Islet of Langerhans (tissue), 1 donor: ENCODE results near the gene MAST1.
"Not testable (repeated sequence)": the region's sequence is repeated elsewhere in the genome, so short reads cannot be mapped to it uniquely, and the experiment has no call there.

Experiments
- FAIRE-seq: peaks from one replicate; lab custom pipeline; 2011; peaks lifted over from hg19 to GRCh38; lab: Jason Lieb, UNC

Gene MAST1

GRCh38 chr19:12838182-12838885 is at the start of gene MAST1:
MAST1 (plus strand) TSS chr19:12838515; CDS start chr19:12838573, 58 bp downstream.
- no peak for FAIRE-seq

DNA sequence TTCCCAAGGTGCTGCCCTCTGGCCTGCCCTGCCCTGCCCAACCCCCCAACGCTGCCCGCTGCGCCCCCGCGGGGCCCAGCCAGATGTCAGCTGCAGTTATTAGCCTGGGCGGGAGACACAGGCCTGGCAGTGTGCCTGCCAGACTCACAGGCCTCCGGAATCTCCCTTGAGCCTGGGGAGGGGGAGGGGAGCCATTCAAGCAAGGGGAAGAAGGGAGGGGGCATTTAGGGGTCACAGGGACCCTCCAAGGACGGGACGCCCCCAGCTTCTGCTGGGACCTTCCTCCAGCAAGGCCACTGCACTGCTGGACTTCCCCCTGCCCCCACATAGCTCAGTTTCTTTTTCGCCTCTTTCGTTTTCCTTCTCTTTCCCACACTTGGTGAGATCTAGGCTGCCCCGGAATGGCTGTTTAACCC is 49.6 kb upstream of the MAST1 start:
- FAIRE-seq = no peak

GRCh38 chr19:12789098-12789903 is 49.0 kb upstream of the MAST1 start:
- no peak for FAIRE-seq

DNA sequence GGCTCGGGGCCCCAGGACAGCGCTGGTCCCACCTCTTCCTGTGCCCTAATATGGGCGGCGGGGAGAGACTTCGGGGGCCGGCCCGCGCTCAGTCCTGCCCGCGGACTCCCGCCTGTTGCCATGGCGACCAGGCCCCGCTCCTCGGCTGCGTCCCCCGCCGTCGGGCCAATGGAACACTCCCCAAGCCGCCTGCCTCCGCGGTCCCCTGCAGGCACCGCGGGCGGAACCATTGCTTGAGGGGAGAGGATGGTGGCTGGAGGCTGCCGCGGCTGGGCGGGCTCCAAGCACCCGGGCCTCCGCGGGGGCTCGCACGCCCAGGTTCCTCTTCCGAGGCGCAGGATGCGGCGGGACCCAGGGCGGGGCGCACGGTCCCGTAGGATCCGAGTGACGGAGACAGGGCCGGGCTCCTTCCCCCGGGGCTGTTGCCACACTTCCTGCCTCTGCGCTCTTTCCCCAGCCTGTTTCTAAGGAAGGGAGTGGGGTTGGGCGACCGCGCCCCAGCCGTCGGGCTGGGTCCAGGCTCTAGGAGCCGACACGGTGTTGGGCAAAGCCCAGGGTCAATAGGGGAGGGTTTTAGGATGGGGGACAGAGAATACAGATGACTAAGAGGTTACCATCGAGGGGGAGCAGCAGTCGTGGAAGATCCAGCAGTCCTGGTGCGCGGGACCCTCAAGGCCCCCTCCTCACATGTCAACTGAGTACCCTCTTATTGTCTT is 48.3 kb upstream of the MAST1 start:
- FAIRE-seq = no peak

GRCh38 chr19:12790628-12791344 is 47.5 kb upstream of the MAST1 start:
- FAIRE-seq = no peak

DNA sequence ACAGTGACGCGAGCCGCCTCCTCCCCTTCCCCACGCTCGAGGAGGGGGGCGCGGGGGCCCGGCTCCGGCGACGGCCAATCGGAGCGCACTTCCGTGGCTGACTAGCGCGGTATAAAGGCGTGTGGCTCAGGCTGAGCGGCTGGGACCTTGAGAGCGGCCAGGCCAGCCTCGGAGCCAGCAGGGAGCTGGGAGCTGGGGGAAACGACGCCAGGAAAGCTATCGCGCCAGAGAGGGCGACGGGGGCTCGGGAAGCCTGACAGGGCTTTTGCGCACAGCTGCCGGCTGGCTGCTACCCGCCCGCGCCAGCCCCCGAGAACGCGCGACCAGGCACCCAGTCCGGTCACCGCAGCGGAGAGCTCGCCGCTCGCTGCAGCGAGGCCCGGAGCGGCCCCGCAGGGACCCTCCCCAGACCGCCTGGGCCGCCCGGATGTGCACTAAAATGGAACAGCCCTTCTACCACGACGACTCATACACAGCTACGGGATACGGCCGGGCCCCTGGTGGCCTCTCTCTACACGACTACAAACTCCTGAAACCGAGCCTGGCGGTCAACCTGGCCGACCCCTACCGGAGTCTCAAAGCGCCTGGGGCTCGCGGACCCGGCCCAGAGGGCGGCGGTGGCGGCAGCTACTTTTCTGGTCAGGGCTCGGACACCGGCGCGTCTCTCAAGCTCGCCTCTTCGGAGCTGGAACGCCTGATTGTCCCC is 46.8 kb upstream of the MAST1 start, which contains the start of gene JUNB:
JUNB (plus strand) TSS at position 142 of the 706 bp plus-strand sequence; CDS start at position 428, 286 bp downstream.
- no peak for FAIRE-seq

DNA sequence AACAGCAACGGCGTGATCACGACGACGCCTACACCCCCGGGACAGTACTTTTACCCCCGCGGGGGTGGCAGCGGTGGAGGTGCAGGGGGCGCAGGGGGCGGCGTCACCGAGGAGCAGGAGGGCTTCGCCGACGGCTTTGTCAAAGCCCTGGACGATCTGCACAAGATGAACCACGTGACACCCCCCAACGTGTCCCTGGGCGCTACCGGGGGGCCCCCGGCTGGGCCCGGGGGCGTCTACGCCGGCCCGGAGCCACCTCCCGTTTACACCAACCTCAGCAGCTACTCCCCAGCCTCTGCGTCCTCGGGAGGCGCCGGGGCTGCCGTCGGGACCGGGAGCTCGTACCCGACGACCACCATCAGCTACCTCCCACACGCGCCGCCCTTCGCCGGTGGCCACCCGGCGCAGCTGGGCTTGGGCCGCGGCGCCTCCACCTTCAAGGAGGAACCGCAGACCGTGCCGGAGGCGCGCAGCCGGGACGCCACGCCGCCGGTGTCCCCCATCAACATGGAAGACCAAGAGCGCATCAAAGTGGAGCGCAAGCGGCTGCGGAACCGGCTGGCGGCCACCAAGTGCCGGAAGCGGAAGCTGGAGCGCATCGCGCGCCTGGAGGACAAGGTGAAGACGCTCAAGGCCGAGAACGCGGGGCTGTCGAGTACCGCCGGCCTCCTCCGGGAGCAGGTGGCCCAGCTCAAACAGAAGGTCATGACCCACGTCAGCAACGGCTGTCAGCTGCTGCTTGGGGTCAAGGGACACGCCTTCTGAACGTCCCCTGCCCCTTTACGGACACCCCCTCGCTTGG is 46.1 kb upstream of the MAST1 start:
- no peak for FAIRE-seq

DNA sequence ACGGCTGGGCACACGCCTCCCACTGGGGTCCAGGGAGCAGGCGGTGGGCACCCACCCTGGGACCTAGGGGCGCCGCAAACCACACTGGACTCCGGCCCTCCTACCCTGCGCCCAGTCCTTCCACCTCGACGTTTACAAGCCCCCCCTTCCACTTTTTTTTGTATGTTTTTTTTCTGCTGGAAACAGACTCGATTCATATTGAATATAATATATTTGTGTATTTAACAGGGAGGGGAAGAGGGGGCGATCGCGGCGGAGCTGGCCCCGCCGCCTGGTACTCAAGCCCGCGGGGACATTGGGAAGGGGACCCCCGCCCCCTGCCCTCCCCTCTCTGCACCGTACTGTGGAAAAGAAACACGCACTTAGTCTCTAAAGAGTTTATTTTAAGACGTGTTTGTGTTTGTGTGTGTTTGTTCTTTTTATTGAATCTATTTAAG is 45.4 kb upstream of the MAST1 start:
- no peak for FAIRE-seq

DNA sequence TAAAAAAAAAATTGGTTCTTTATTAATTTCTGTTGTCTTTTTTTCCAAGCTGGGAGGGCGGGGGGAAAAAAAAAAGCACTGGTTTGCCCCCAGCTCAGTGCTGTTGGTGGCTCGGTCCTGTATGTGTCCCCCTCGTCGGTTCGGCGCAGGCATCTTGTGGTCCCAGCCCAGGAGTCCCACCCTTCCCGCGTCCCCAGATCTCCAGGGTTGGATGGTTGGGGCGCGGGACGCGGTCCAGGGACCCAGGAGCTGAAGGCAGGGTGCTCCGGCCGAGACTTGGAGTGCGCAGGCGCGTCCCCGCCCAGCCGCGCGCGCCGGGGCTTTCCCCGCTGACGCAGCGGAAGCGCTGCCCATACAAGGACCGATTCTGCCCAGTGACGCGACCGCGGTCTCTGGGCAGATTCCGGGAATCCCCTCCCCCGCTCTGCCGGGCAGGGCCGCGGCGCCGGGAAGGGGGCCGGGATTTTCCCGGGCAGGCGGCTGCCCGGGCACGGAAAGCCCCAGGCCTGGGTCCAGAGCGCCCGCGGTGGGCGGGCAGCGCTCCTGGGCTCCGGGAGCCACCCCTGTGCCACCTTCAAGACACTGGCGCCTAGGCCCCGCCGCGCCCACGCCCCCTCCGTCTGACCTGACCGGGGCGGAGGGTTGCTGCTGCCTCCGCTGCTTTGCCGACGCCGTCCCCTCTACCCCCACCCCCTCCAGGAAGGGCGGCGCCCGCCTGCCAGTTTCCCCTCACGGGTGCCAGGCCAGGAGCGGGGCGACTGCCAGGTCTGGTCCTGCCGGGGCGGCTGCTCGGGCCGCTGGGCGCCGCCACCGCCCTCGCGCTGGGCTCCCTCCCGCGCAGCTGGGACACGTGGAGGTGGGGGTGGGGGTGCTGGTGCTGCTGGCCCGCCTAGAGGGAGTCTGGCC is 44.8 kb upstream of the MAST1 start:
- FAIRE-seq = no peak

GRCh38 chr19:12794196-12794941 is 43.9 kb upstream of the MAST1 start:
- no peak for FAIRE-seq

- no peak for FAIRE-seq
These were observed 43.3 kb upstream of the MAST1 start for GRCh38 chr19:12794971-12795381.

GRCh38 chr19:12796146-12797071 is 41.9 kb upstream of the MAST1 start:
- no peak for FAIRE-seq

GRCh38 chr19:12797141-12797587 is 41.2 kb upstream of the MAST1 start:
- no peak for FAIRE-seq

- FAIRE-seq = not testable (repeated sequence)
These were observed 40.7 kb upstream of the MAST1 start for GRCh38 chr19:12797607-12798006.

DNA sequence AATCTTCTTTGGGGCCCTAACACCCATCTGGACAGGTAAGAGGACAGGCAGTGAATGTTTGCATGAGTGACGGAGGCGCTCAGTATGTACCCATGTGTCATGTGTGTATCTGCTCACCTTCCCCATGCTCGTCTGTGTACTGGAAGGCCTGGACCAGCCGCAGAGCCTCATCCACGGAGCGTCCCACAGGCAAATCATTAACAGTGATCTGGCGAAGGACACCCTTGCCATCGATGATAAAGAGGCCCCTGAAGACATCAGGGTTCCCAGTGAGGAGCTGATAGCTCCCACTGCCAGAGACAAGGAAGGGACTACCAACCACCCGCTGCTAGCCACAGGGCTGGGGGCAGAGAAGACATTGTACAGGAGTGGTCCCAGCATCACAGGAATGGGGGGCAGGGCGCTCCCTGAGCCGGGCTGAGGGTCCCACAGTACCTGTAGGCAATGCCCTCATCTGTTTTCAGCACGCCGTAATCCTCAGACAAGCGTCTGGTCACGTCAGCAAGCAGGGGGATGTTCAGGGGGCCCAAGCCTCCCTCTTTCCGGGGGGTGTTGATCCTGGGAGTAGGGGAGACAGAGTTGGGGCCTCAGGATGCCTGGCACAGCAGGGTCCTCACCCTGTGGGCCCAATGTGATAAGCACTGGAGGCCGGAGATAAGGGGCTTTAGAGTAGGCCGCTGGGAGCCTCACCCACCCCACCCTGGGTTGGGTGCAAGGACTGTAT is 38.4 kb upstream of the MAST1 start:
- no peak for FAIRE-seq

GRCh38 chr19:12800466-12800770 is 37.9 kb upstream of the MAST1 start:
- FAIRE-seq = no peak

DNA sequence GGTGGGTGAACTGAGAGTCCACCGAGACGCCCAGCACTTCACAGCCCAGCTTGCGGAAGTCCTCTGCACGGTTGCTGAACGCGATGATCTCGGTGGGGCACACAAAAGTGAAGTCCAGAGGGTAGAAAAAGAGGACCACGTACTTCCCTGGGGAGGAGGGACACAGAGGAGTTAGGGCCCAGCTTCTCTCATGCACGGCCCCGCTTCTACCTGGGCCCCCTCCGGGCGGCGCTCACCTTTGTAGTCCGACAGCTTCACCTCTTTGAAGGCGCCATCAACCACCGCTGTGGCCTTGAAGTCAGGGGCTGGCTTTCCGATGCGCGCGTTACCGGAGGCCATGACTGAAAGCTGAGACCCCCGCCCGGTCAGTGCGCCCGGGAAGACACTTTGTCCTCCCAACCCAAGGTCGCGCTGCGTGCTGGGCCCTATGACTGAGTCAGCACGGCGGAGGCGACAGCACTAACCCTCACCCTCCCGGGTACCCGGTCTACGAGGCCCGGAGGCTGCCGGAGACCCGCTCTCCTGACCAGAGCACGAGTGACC is 37.3 kb upstream of the MAST1 start:
- no peak for FAIRE-seq
